Hematopoietic multipotent progenitor cell treated with erythropoietin and hydrocortisone succinate and interleukin-3 and kit ligand, for 15 days (in vitro differentiated cells): Measurements from ENCODE around the gene RIPK3.
"Not testable (repeated sequence)": the region's sequence is repeated elsewhere in the genome, so short reads cannot be mapped to it uniquely, and the experiment has no call there.

Source experiments
- DNase-seq: peaks from one replicate; pipeline ENCODE4 v3.0.0-alpha.2; 2015; ENCODE audit warnings: low spot score

The RIPK3 gene

GRCh38 chr14:24343795-24344660 lies 4.2 kb upstream of the RIPK3 start:
- DNase-seq = no peak

GRCh38 chr14:24342889-24343288 lies 3.1 kb upstream of the RIPK3 start:
- DNase-seq = no peak

GRCh38 chr14:24340606-24341005 lies 815 bp upstream of the RIPK3 start:
- no peak for DNase-seq

- DNase-seq = no peak
These were observed 948 bp downstream of the RIPK3 start for GRCh38 chr14:24338843-24339242.

GRCh38 chr14:24337824-24338175 lies 2.0 kb downstream of the RIPK3 start:
- no peak for DNase-seq

GRCh38 chr14:24337144-24337823 lies 2.5 kb downstream of the RIPK3 start:
- DNase-seq = no peak

GRCh38 chr14:24335461-24336171 lies 4.2 kb downstream of the RIPK3 start:
- no peak for DNase-seq

- DNase-seq = no peak
These were observed 5.1 kb downstream of the RIPK3 start, which contains the start of gene ADCY4 for GRCh38 chr14:24334431-24335291. ADCY4 (minus strand) TSS chr14:24335071; CDS start chr14:24334652, 419 bp downstream.

GRCh38 chr14:24332268-24332993 lies 7.4 kb downstream of the RIPK3 start:
- peak; percentile 68 for DNase-seq

- no peak for DNase-seq
These were observed 8.0 kb downstream of the RIPK3 start for GRCh38 chr14:24331731-24332267.

GRCh38 chr14:24330973-24331674 lies 8.7 kb downstream of the RIPK3 start:
- no peak for DNase-seq

- no peak for DNase-seq
These were observed 10.1 kb downstream of the RIPK3 start for GRCh38 chr14:24329736-24330135.

- DNase-seq = no peak
These were observed 10.6 kb downstream of the RIPK3 start for GRCh38 chr14:24329073-24329663.

GRCh38 chr14:24327914-24328313 lies 11.9 kb downstream of the RIPK3 start:
- not testable (repeated sequence) for DNase-seq

- DNase-seq = no peak
These were observed 12.5 kb downstream of the RIPK3 start for GRCh38 chr14:24327303-24327702.

GRCh38 chr14:24325963-24326362 lies 13.8 kb downstream of the RIPK3 start:
- DNase-seq = no peak

GRCh38 chr14:24325041-24325530 lies 14.7 kb downstream of the RIPK3 start:
- no peak for DNase-seq

- DNase-seq = no peak
These were observed 15.8 kb downstream of the RIPK3 start for GRCh38 chr14:24324024-24324423.

- no peak for DNase-seq
These were observed 16.4 kb downstream of the RIPK3 start for GRCh38 chr14:24323341-24323740.

GRCh38 chr14:24322672-24323071 lies 17.1 kb downstream of the RIPK3 start:
- no peak for DNase-seq
